Measurements from ENCODE around the gene RPL12.

GRCh38 chr9:127474592-127474991 is 23.4 kb upstream of the RPL12 start:
- TF ChIP-seq, protein P1, sequence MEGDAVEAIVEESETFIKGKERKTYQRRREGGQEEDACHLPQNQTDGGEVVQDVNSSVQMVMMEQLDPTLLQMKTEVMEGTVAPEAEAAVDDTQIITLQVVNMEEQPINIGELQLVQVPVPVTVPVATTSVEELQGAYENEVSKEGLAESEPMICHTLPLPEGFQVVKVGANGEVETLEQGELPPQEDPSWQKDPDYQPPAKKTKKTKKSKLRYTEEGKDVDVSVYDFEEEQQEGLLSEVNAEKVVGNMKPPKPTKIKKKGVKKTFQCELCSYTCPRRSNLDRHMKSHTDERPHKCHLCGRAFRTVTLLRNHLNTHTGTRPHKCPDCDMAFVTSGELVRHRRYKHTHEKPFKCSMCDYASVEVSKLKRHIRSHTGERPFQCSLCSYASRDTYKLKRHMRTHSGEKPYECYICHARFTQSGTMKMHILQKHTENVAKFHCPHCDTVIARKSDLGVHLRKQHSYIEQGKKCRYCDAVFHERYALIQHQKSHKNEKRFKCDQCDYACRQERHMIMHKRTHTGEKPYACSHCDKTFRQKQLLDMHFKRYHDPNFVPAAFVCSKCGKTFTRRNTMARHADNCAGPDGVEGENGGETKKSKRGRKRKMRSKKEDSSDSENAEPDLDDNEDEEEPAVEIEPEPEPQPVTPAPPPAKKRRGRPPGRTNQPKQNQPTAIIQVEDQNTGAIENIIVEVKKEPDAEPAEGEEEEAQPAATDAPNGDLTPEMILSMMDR (IDR thresholded peaks at IDR 0.05; ENCODE audit: low read depth, low read length, poor library complexity, severe bottlenecking) = no peak
- TF ChIP-seq EZH2phosphoT487 (IDR thresholded peaks at IDR 0.05; ENCODE audit: borderline replicate concordance, low read length) = no peak
